HepG2 (cell line): Measurements from ENCODE around the gene WWC2. TPM values are rescaled to one million over a fixed set of nuclear protein-coding genes. Genes with fewer than 3 reads are reported as not detected.

Experiments
- ATAC-seq: fragments of 200-7000 bp; cut with Tn5 transposase; 3 replicates; pipeline ENCODE4 v1.9.1; 2020; ENCODE audit warnings: mild to moderate bottlenecking, moderate library complexity
- BruUV-seq: library from RNA; stranded (reverse); fragments of 400-500 nt; replicated peaks from 2 replicates; lab custom pipeline; 2021; lab: Mats Ljungman, UMichigan
- CTCF ChIA-PET: fragments of 300-600 bp; formaldehyde crosslinking; extraction: SDS; loops from one replicate; lab custom pipeline; 2021; ENCODE audit warnings: low total read pairs, inconsistent platforms, low intra/inter-chr PET ratio; lab: Yijun Ruan, JAX
- POLR2A ChIA-PET: fragments of 350-600 bp; sonication (Branson Sonifier 250); formaldehyde crosslinking; loops from one replicate; lab custom pipeline; 2020; ENCODE audit warnings: antibody characterized with exemption, inconsistent platforms; lab: Yijun Ruan, JAX
- DNase-seq: peaks from one replicate; pipeline ENCODE4 v3.0.0-alpha.2; 2015; ENCODE audit warnings: low spot score
- FAIRE-seq: peaks from 3 replicates; lab custom pipeline; 2011; peaks lifted over from hg19 to GRCh38; lab: Jason Lieb, UNC
- H2AFZ ChIP-seq: one replicate; pipeline ENCODE4 v1.6.1; 2011; ENCODE audit warnings: low read length, inconsistent platforms
- H3K27ac ChIP-seq: fragments of 300-600 bp; 3 replicates; pipeline ENCODE4 v1.8.0; 2011; ENCODE audit warnings: mixed run types, mild to moderate bottlenecking, mixed read lengths, low read length, inconsistent platforms; ENCODE audit not compliant: insufficient read depth; ENCODE audit errors: extremely low read length
- H3K27me3 ChIP-seq, 2 experiments: fragments of 200-600 bp in 1 of 2; 2 replicates in 1 of 2; 3 replicates in 1 of 2; pipeline versions ENCODE4 v1.6.0 to v1.8.0; 2011; ENCODE audit warnings: low read length in 2 of 2, mild to moderate bottlenecking in 2 of 2, moderate library complexity in 2 of 2, inconsistent platforms in 1 of 2; ENCODE audit not compliant: insufficient read depth in 2 of 2, control insufficient read depth in 1 of 2
- H3K36me3 ChIP-seq, 2 experiments: fragments of 200-600 bp in 1 of 2; replicated peaks in 1 of 2; 2 replicates in 1 of 2; 3 replicates in 1 of 2; pipeline versions ENCODE4 v1.5.1 to v1.8.0; 2011; ENCODE audit warnings: low read length in 2 of 2, inconsistent platforms in 1 of 2; ENCODE audit not compliant: insufficient read depth in 2 of 2, control insufficient read depth in 1 of 2
- H3K4me1 ChIP-seq: 2 replicates; pipeline ENCODE4 v1.5.1; 2012; ENCODE audit warnings: low read length, inconsistent platforms; ENCODE audit not compliant: insufficient read depth
- H3K4me2 ChIP-seq: 2 replicates; pipeline ENCODE4 v1.6.0; 2011; ENCODE audit warnings: low read depth, low read length, inconsistent platforms
- H3K4me3 ChIP-seq, 3 experiments: fragments of 200-600 bp in 1 of 3; sonication (generic), shearing (Covaris generic) in 1 of 3; replicated peaks in 1 of 3; 2 replicates each; pipeline ENCODE4 v1.5.1; 2011 to 2016; ENCODE audit warnings: low read length in 3 of 3, inconsistent platforms in 2 of 3, low read depth in 2 of 3, mild to moderate bottlenecking in 2 of 3, control low read depth in 1 of 3, mixed read lengths in 1 of 3; ENCODE audit not compliant: insufficient read depth in 1 of 3
- H3K79me2 ChIP-seq: one replicate; pipeline ENCODE4 v1.6.1; 2011; ENCODE audit warnings: low read length, inconsistent platforms; ENCODE audit not compliant: insufficient read depth
- H3K9ac ChIP-seq: 2 replicates; pipeline ENCODE4 v1.6.0; 2011; ENCODE audit warnings: mild to moderate bottlenecking, low read depth, low read length, inconsistent platforms; ENCODE audit not compliant: insufficient read depth
- H3K9me3 ChIP-seq: 2 replicates; pipeline ENCODE4 v1.5.1; 2012; ENCODE audit warnings: mild to moderate bottlenecking, low read length
- H4K20me1 ChIP-seq: 2 replicates; pipeline ENCODE4 v1.6.0; 2011; ENCODE audit warnings: inconsistent platforms, mild to moderate bottlenecking, low read length, moderate library complexity; ENCODE audit not compliant: insufficient read depth
- ZFP37 ChIP-seq: sonication (generic); formaldehyde crosslinking; IDR thresholded peaks from 2 replicates; pipeline ENCODE4 v1.4.0; 2020; ENCODE audit warnings: missing genetic modification reagents, borderline replicate concordance
- ZMAT3 ChIP-seq: sonication (generic); formaldehyde crosslinking; conservative IDR thresholded peaks from 2 replicates; pipeline ENCODE4 v1.7.0; 2021; ENCODE audit warnings: missing genetic modification reagents
- ZNF121 ChIP-seq: sonication (generic); formaldehyde crosslinking; IDR thresholded peaks from 2 replicates; pipeline ENCODE4 v1.5.0; 2020; ENCODE audit warnings: mild to moderate bottlenecking, missing genetic modification reagents
- ZNF607 ChIP-seq: sonication (generic); formaldehyde crosslinking; IDR thresholded peaks from 2 replicates; pipeline ENCODE4 v1.5.1; 2020; ENCODE audit warnings: missing genetic modification reagents, mild to moderate bottlenecking, borderline replicate concordance
- ZNF674 ChIP-seq: sonication (generic); formaldehyde crosslinking; IDR thresholded peaks from 2 replicates; pipeline ENCODE4 v1.5.0; 2020; ENCODE audit warnings: low read depth, mild to moderate bottlenecking, missing genetic modification reagents
- WGBS: methylation state at CpG from one replicate; pipeline ENCODE4 v1.1.6; 2017; ENCODE audit warnings: low lambda C conversion rate; 5-methylcytosine and 5-hydroxymethylcytosine counted together
- in situ Hi-C: cut with HindIII; loops from 2 replicates; pipeline ENCODE4 v1.10.0; 2017; ENCODE audit warnings: low pct_unique_long_range_greater_than_20kb; ENCODE audit not compliant: extremely low pct_ligation_motif_present
- intact Hi-C: fragments of 100-400 bp; cut with micrococcal nuclease; formaldehyde crosslinking; loops from one replicate; pipeline ENCODE4 v1.10.0; 2022; ENCODE audit not compliant: unreplicated experiment
- polyA plus RNA-seq, 8 experiments: library from polyadenylated mRNA; depleted of rRNA in 3 of 8; stranded (reverse) in 7 of 8; unstranded in 1 of 8; fragments of >200 nt; fragmentation: Illumina TruSeq in 4 of 8; extraction: Trizol in 4 of 8; gene quantifications; 2 replicates each; pipeline versions ENCODE4 v1.2.1 to v1.2.3, GENCODE V29; 2011 to 2016; ENCODE audit warnings: low read depth in 4 of 8, missing spikeins in 1 of 8, mixed read lengths in 1 of 8; ENCODE audit not compliant: insufficient read depth in 1 of 8
- total RNA-seq, 5 experiments: library from RNA; depleted of rRNA; stranded (reverse); fragments of >200 nt; fragmentation: Illumina TruSeq; extraction: Trizol; gene quantifications; 2 replicates each; pipeline ENCODE4 v1.2.3, GENCODE V29; 2016; ENCODE audit warnings: low read depth in 1 of 5
- TF ChIP-seq, protein P1 (sequence below): sonication (generic); formaldehyde crosslinking; conservative IDR thresholded peaks from 2 replicates; pipeline ENCODE4 v1.4.0; 2020; ENCODE audit warnings: mild to moderate bottlenecking, missing genetic modification reagents, moderate library complexity
- TF ChIP-seq, protein P2 (sequence below): sonication (generic); formaldehyde crosslinking; IDR thresholded peaks from 2 replicates; pipeline ENCODE4 v1.5.0; 2020; ENCODE audit warnings: mild to moderate bottlenecking, low read depth, missing genetic modification reagents, borderline replicate concordance

The WWC2 gene
- total and polyA plus RNA-seq, 2 of the 13 experiments (the other 11 are each of a cell fraction or from before 2014, with no cell fraction given): 40.0 to 50.1 TPM

DNA sequence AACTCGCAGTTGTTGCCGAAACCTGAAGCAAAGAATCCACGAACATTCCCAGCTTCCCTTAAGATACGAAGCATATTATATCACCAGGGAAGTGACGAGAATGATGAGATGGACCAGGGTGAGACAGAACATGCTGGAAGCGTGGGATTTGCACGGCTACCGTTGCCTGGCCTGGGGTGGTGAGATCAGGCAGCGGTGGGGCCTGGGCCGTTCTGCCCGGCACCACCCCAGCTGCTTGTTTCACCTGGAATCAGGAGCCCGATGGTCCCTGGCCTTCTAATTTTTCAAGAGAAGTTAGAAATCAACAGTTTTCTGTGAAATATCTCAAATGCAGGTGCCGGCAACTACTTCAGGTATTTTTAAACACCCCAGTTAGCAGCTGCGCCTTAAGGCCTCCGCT, 215.3 kb downstream of the WWC2 start:
- no peaks in the 10 kb centered on the region for H3K9me3 ChIP-seq
- H3K79me2 ChIP-seq: no peaks in the 10 kb centered on the region
- peaks cover 17 to 54% of the 10 kb centered on the region in 2 experiments for H3K36me3 ChIP-seq
- H3K9ac ChIP-seq: no peak overlapping the region
- no peak for ATAC-seq
- H3K4me2 ChIP-seq: no peak overlapping the region
- H3K27me3 ChIP-seq: no peaks in the 10 kb centered on the region
- 96% methylated on average over 15 of the region's 15 CpGs for WGBS
- H3K4me1 ChIP-seq: peaks cover 21% of the 10 kb centered on the region
- no peak overlapping the region for H3K27ac ChIP-seq
- in situ Hi-C loops (no loop called here), intact Hi-C loops (no loop called here)
- no peak overlapping the region for H2AFZ ChIP-seq
- BruUV-seq: no TSS peak
- no peak for FAIRE-seq
- ChIA-PET POLR2A (no interaction called here), CTCF (no interaction called here)
- no peak for DNase-seq
- no peak overlapping the region for H3K4me3 ChIP-seq
- TF ChIP-seq, protein P1, sequence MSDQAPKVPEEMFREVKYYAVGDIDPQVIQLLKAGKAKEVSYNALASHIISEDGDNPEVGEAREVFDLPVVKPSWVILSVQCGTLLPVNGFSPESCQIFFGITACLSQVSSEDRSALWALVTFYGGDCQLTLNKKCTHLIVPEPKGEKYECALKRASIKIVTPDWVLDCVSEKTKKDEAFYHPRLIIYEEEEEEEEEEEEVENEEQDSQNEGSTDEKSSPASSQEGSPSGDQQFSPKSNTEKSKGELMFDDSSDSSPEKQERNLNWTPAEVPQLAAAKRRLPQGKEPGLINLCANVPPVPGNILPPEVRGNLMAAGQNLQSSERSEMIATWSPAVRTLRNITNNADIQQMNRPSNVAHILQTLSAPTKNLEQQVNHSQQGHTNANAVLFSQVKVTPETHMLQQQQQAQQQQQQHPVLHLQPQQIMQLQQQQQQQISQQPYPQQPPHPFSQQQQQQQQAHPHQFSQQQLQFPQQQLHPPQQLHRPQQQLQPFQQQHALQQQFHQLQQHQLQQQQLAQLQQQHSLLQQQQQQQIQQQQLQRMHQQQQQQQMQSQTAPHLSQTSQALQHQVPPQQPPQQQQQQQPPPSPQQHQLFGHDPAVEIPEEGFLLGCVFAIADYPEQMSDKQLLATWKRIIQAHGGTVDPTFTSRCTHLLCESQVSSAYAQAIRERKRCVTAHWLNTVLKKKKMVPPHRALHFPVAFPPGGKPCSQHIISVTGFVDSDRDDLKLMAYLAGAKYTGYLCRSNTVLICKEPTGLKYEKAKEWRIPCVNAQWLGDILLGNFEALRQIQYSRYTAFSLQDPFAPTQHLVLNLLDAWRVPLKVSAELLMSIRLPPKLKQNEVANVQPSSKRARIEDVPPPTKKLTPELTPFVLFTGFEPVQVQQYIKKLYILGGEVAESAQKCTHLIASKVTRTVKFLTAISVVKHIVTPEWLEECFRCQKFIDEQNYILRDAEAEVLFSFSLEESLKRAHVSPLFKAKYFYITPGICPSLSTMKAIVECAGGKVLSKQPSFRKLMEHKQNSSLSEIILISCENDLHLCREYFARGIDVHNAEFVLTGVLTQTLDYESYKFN: no peak
- no peak for TF ChIP-seq ZNF121 (CRISPR knock-in tag)
- TF ChIP-seq ZFP37 (CRISPR knock-in tag): no peak
- TF ChIP-seq ZNF607 (CRISPR knock-in tag): no peak
- no peak for TF ChIP-seq ZNF674 (CRISPR knock-in tag)
- TF ChIP-seq ZMAT3 (CRISPR knock-in tag): no peak
- TF ChIP-seq, protein P2, sequence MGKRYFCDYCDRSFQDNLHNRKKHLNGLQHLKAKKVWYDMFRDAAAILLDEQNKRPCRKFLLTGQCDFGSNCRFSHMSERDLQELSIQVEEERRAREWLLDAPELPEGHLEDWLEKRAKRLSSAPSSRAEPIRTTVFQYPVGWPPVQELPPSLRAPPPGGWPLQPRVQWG (CRISPR knock-in tag): no peak
- no peaks in the 10 kb centered on the region for H4K20me1 ChIP-seq
